ENCODE results near the gene MID1IP1. TPM values are rescaled to one million over a fixed set of nuclear protein-coding genes. Genes with fewer than 3 reads are reported as not detected.

The MID1IP1 gene
- total RNA-seq, 3 donors from 2014 or later (not counting 1 experiment from before 2014, with no cell fraction given) = 7.2 to 19.1 (median 14.4) TPM

DNA sequence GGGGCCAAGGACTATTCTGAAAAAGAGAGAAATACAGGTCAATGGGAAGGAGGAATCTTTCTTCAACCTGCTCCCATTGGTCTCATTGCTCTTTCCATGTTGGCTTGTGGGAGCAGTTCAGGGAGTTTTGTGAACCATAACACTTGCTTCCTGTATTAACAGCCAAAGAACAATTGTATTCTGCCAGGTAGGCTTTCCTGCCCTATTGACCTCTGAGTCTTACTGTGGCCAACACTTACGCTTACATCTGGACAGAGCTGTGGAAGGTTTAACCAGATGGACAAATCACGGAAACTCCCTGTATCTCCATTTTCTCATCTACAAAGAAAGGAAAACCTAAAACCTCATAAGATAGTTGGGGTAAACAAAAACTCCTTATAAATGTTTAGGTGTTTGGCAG lies 30.7 kb downstream of the MID1IP1 start:
- no peak overlapping the region for H3K27ac ChIP-seq (ENCODE audit: low read length)
- no peak overlapping the region for H3K4me3 Mint-ChIP-seq
- H3K4me1 Mint-ChIP-seq = no peaks in the 10 kb centered on the region
- no peaks in the 10 kb centered on the region for H3K9me3 Mint-ChIP-seq
- H3K27me3 Mint-ChIP-seq (ENCODE audit: low read depth in 2 of 2) = peaks cover 0 to 10% of the 10 kb centered on the region in 2 donors
- no peak overlapping the region for H3K27ac Mint-ChIP-seq
- no peaks in the 10 kb centered on the region for H3K36me3 Mint-ChIP-seq
- no peaks in the 10 kb centered on the region for H3K9me3 ChIP-seq (ENCODE audit: control insufficient read depth, insufficient read depth, low read length)
- no peaks in the 10 kb centered on the region for H3K27me3 ChIP-seq (ENCODE audit: control insufficient read depth, insufficient read depth, low read length)
- DNase-seq (no peak), ATAC-seq (no peak)
- H3K36me3 ChIP-seq (ENCODE audit: control insufficient read depth, insufficient read depth, low read length) = no peaks in the 10 kb centered on the region
- H3K4me1 ChIP-seq (ENCODE audit: control insufficient read depth, insufficient read depth, low read length) = no peaks in the 10 kb centered on the region
- intact Hi-C loops (cut with micrococcal nuclease) = no loop called here
- WGBS (ENCODE audit: insufficient coverage) = 100% methylated on average over 1 of the region's 2 CpGs
- TF ChIP-seq, protein P1, sequence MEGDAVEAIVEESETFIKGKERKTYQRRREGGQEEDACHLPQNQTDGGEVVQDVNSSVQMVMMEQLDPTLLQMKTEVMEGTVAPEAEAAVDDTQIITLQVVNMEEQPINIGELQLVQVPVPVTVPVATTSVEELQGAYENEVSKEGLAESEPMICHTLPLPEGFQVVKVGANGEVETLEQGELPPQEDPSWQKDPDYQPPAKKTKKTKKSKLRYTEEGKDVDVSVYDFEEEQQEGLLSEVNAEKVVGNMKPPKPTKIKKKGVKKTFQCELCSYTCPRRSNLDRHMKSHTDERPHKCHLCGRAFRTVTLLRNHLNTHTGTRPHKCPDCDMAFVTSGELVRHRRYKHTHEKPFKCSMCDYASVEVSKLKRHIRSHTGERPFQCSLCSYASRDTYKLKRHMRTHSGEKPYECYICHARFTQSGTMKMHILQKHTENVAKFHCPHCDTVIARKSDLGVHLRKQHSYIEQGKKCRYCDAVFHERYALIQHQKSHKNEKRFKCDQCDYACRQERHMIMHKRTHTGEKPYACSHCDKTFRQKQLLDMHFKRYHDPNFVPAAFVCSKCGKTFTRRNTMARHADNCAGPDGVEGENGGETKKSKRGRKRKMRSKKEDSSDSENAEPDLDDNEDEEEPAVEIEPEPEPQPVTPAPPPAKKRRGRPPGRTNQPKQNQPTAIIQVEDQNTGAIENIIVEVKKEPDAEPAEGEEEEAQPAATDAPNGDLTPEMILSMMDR (IDR thresholded peaks at IDR 0.05) = no peak
- H3K4me3 ChIP-seq (ENCODE audit: low read length) = no peak overlapping the region

DNA sequence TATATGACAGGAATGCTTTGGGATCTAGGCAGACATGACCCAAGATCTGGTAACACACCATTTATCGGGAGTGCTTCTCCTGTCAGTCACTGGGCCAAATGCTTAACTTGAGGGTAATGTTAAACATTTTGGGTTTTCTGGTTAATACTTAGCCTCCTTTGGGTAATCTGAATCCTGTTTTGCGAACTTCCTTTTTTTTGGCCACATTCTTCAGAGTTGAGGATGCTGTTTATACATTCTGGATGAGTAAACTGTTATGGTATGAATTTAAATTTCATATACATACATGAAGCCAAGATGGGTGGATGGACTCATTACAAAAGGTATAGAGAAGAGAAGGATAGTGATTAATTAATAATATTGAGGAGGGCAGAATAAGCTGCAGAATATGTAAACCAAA lies 36.1 kb downstream of the MID1IP1 start:
- no peaks in the 10 kb centered on the region for H3K27me3 ChIP-seq (ENCODE audit: control insufficient read depth, insufficient read depth, low read length)
- no peak for ATAC-seq
- no peaks in the 10 kb centered on the region for H3K9me3 Mint-ChIP-seq
- TF ChIP-seq, protein P1 (IDR thresholded peaks at IDR 0.05) = no peak
- H3K4me1 Mint-ChIP-seq = no peaks in the 10 kb centered on the region
- H3K36me3 Mint-ChIP-seq = no peaks in the 10 kb centered on the region
- H3K36me3 ChIP-seq (ENCODE audit: control insufficient read depth, insufficient read depth, low read length) = no peaks in the 10 kb centered on the region
- H3K4me1 ChIP-seq (ENCODE audit: control insufficient read depth, insufficient read depth, low read length) = no peaks in the 10 kb centered on the region
- 100% methylated on average over 1 of the region's 2 CpGs for WGBS (ENCODE audit: insufficient coverage)
- intact Hi-C loops (cut with micrococcal nuclease) = no loop called here
- no peak for DNase-seq
- H3K9me3 ChIP-seq (ENCODE audit: control insufficient read depth, insufficient read depth, low read length) = no peaks in the 10 kb centered on the region
- H3K4me3 Mint-ChIP-seq = no peak overlapping the region
- no peak overlapping the region for H3K27ac Mint-ChIP-seq
- H3K27ac ChIP-seq (ENCODE audit: low read length) = no peak overlapping the region
- H3K4me3 ChIP-seq (ENCODE audit: low read length) = no peak overlapping the region
- H3K27me3 Mint-ChIP-seq (ENCODE audit: low read depth in 2 of 2) = peaks cover 2 to 21% of the 10 kb centered on the region in 2 donors

DNA sequence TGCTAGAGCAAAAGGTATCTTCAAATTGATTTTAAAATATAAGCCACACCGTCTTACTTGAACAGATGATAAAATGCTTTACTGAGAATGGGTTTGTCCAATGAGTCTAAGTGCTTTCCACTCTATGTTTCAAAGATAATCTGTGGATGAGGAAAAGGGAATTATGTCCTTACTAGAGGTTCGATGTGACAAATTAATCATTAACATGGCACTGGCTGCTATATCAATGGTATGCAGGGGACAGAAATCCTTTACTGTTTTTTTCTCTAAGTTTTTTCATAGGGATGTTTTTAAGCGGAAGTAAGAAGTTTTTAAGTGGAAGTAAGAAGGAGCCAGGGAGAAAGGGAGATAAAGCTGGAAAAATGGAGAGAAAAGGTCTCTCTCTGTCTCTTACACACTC lies 38.0 kb downstream of the MID1IP1 start:
- H3K4me1 ChIP-seq (ENCODE audit: control insufficient read depth, insufficient read depth, low read length) = no peaks in the 10 kb centered on the region
- DNase-seq (no peak), ATAC-seq (no peak)
- H3K9me3 ChIP-seq (ENCODE audit: control insufficient read depth, insufficient read depth, low read length) = no peaks in the 10 kb centered on the region
- Mint-ChIP-seq H3K4me1 (no peaks in the 10 kb centered on the region), H3K36me3 (no peaks in the 10 kb centered on the region), H3K27ac (no peak overlapping the region), H3K4me3 (no peak overlapping the region), H3K27me3 (ENCODE audit: low read depth in 2 of 2) (peaks cover 5 to 21% of the 10 kb centered on the region in 2 donors), H3K9me3 (no peaks in the 10 kb centered on the region)
- H3K36me3 ChIP-seq (ENCODE audit: control insufficient read depth, insufficient read depth, low read length) = no peaks in the 10 kb centered on the region
- H3K27ac ChIP-seq (ENCODE audit: low read length) = no peak overlapping the region
- no peak overlapping the region for H3K4me3 ChIP-seq (ENCODE audit: low read length)
- WGBS (ENCODE audit: insufficient coverage) = no CpG with 5 or more reads among the region's 3 CpGs
- intact Hi-C loops (cut with micrococcal nuclease) = no loop called here
- H3K27me3 ChIP-seq (ENCODE audit: control insufficient read depth, insufficient read depth, low read length) = no peaks in the 10 kb centered on the region
- TF ChIP-seq, protein P1 (IDR thresholded peaks at IDR 0.05) = no peak

DNA sequence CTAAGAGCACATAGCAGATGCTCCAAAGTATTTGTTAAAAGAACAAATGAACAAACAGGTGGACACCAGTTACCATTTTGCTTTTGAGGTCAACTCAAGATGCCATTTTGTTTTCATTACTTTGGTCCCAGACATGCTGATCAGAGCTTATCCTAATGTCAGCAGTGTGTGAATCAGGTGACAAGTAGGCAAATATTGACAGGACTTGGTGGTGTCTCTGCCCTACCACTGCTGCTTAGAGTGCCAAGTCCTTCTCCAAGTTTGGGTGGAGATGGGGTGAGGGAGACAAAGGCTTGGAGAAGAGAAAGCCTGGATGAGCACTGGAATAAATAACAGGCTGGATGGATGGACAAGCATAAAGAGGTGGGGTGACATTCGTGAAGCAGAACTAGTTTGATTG lies 38.7 kb downstream of the MID1IP1 start:
- no peaks in the 10 kb centered on the region for H3K36me3 ChIP-seq (ENCODE audit: control insufficient read depth, insufficient read depth, low read length)
- Mint-ChIP-seq H3K36me3 (no peaks in the 10 kb centered on the region), H3K4me3 (no peak overlapping the region), H3K9me3 (no peaks in the 10 kb centered on the region), H3K27ac (no peak overlapping the region), H3K4me1 (no peaks in the 10 kb centered on the region), H3K27me3 (ENCODE audit: low read depth in 2 of 2) (peaks cover 5 to 21% of the 10 kb centered on the region in 2 donors)
- no peaks in the 10 kb centered on the region for H3K27me3 ChIP-seq (ENCODE audit: control insufficient read depth, insufficient read depth, low read length)
- DNase-seq (no peak), ATAC-seq (no peak)
- TF ChIP-seq, protein P1 (IDR thresholded peaks at IDR 0.05) = no peak
- H3K9me3 ChIP-seq (ENCODE audit: control insufficient read depth, insufficient read depth, low read length) = no peaks in the 10 kb centered on the region
- H3K4me1 ChIP-seq (ENCODE audit: control insufficient read depth, insufficient read depth, low read length) = no peaks in the 10 kb centered on the region
- WGBS (ENCODE audit: insufficient coverage) = 86% methylated on average over 1 of the region's 1 CpG
- intact Hi-C loops (cut with micrococcal nuclease) = no loop called here
- no peak overlapping the region for H3K27ac ChIP-seq (ENCODE audit: low read length)
- no peak overlapping the region for H3K4me3 ChIP-seq (ENCODE audit: low read length)
